GM23338 (cell line): ENCODE measurements around the gene THRA. TPM values are rescaled to one million over a fixed set of nuclear protein-coding genes. Genes with fewer than 3 reads are reported as not detected.

Experiments used
- ATAC-seq: fragments of 200-7000 bp; cut with Tn5 transposase; 3 replicates; pipeline ENCODE4 v1.9.1; 2020
- DNase-seq: peaks from one replicate; pipeline ENCODE4 v3.0.0-alpha.2; 2015; ENCODE audit warnings: low spot score
- H2AFZ ChIP-seq: fragments of 200-600 bp; sonication (generic); 2 replicates; pipeline ENCODE4 v1.8.0; 2016; ENCODE audit warnings: antibody characterized with exemption, mild to moderate bottlenecking, moderate library complexity
- H3F3A ChIP-seq: fragments of 200-600 bp; sonication (generic); replicated peaks from 2 replicates; pipeline ENCODE4 v1.8.0; 2017; ENCODE audit warnings: antibody characterized with exemption, mixed run types, low read depth
- H3K27ac ChIP-seq: fragments of 200-600 bp; sonication (generic); 2 replicates; pipeline ENCODE4 v1.6.1; 2016; ENCODE audit warnings: low read depth
- H3K27me3 ChIP-seq: fragments of 200-600 bp; sonication (generic); 2 replicates; pipeline ENCODE4 v1.8.0; 2016; ENCODE audit warnings: mild to moderate bottlenecking, mixed run types, moderate library complexity; ENCODE audit not compliant: insufficient read depth
- H3K36me3 ChIP-seq: fragments of 200-600 bp; sonication (generic); 2 replicates; pipeline ENCODE4 v1.8.0; 2016; ENCODE audit warnings: mild to moderate bottlenecking; ENCODE audit not compliant: insufficient read depth
- H3K4me1 ChIP-seq: fragments of 200-600 bp; sonication (generic); 2 replicates; pipeline ENCODE4 v1.8.0; 2016; ENCODE audit warnings: mild to moderate bottlenecking, moderate library complexity; ENCODE audit not compliant: insufficient read depth
- H3K4me2 ChIP-seq: fragments of 200-600 bp; sonication (generic); 2 replicates; pipeline ENCODE4 v1.7.1; 2017; ENCODE audit warnings: mixed run types
- H3K4me3 ChIP-seq: fragments of 200-600 bp; sonication (generic); 2 replicates; pipeline ENCODE4 v1.6.1; 2016; ENCODE audit warnings: mixed run types
- H3K79me2 ChIP-seq: fragments of 200-600 bp; sonication (generic); replicated peaks from 2 replicates; pipeline ENCODE4 v1.8.0; 2017; ENCODE audit warnings: mild to moderate bottlenecking; ENCODE audit not compliant: insufficient read depth
- H3K9me2 ChIP-seq: fragments of 200-600 bp; sonication (generic); 2 replicates; pipeline ENCODE4 v1.8.0; 2017; ENCODE audit not compliant: insufficient read depth
- H4K20me1 ChIP-seq: fragments of 200-600 bp; sonication (generic); replicated peaks from 2 replicates; pipeline ENCODE4 v1.8.0; 2017; ENCODE audit warnings: mild to moderate bottlenecking; ENCODE audit not compliant: insufficient read depth
- H3K27ac Mint-ChIP-seq: 2 replicates; pipeline ENCODE4 v1.8.0; 2020; ENCODE audit warnings: inconsistent platforms, mild to moderate bottlenecking, moderate library complexity, mixed read lengths
- H3K27me3 Mint-ChIP-seq: 3 replicates; pipeline ENCODE4 v1.8.0; 2022; ENCODE audit warnings: low read depth, mild to moderate bottlenecking, moderate library complexity, mixed read lengths, inconsistent platforms; ENCODE audit not compliant: insufficient read depth, poor library complexity
- H3K36me3 Mint-ChIP-seq: 3 replicates; pipeline ENCODE4 v1.8.0; 2021; ENCODE audit warnings: low read depth, mild to moderate bottlenecking, inconsistent platforms, moderate library complexity, mixed read lengths
- H3K4me1 Mint-ChIP-seq: 3 replicates; pipeline ENCODE4 v1.8.0; 2020; ENCODE audit warnings: mild to moderate bottlenecking, inconsistent platforms, mixed read lengths
- H3K4me3 Mint-ChIP-seq: 3 replicates; pipeline ENCODE4 v1.8.0; 2021; ENCODE audit warnings: moderate library complexity, mild to moderate bottlenecking, inconsistent platforms, mixed read lengths
- H3K9me3 Mint-ChIP-seq: 3 replicates; pipeline ENCODE4 v1.8.0; 2020; ENCODE audit warnings: moderate library complexity, mild to moderate bottlenecking, inconsistent platforms, mixed read lengths
- CREB1 ChIP-seq: fragments of 250-450 bp; sonication (Bioruptor Pico); IDR thresholded peaks from 2 replicates; pipeline ENCODE4 v1.5.0; 2020; ENCODE audit warnings: low read depth, mild to moderate bottlenecking, moderate library complexity
- CTCF ChIP-seq, 2 experiments: fragments of 200-600 bp in 1 of 2; sonication (generic) in 1 of 2; conservative IDR thresholded peaks; 2 replicates each; pipeline versions ENCODE4 v1.5.1 to v1.6.1; 2016 to 2017; ENCODE audit warnings: antibody characterized with exemption in 2 of 2, low read depth in 2 of 2, mild to moderate bottlenecking in 2 of 2, moderate library complexity in 1 of 2
- EZH2phosphoT487 ChIP-seq: fragments of 200-600 bp; sonication (generic); IDR thresholded peaks from one replicate; pipeline ENCODE4 v1.8.1; 2018; ENCODE audit warnings: antibody characterized with exemption; ENCODE audit not compliant: unreplicated experiment
- POLR2AphosphoS5 ChIP-seq: IDR thresholded peaks from 2 replicates; pipeline ENCODE4 v1.6.1; 2016; ENCODE audit warnings: antibody characterized with exemption, low read depth
- ZNF114 ChIP-seq: fragments of 250-450 bp; sonication (Bioruptor Pico); IDR thresholded peaks from 2 replicates; pipeline ENCODE4 v1.5.0; 2020; ENCODE audit warnings: mild to moderate bottlenecking, moderate library complexity
- ZNF331 ChIP-seq: fragments of 250-450 bp; sonication (Bioruptor Pico); IDR thresholded peaks from 2 replicates; pipeline ENCODE4 v1.5.0; 2020; ENCODE audit warnings: low read depth, mild to moderate bottlenecking, moderate library complexity
- polyA plus RNA-seq: library from polyadenylated mRNA; unstranded; fragments of >200 nt; fragmentation: Nextera tagmentation; extraction: Ambion mirVana; gene quantifications from 2 replicates; pipeline ENCODE4 v1.2.1, GENCODE V29; 2016
- total RNA-seq: library from RNA; depleted of rRNA; stranded (reverse); fragments of >200 nt; shearing (Covaris generic); gene quantifications from 2 replicates; pipeline ENCODE4 v1.2.3, GENCODE V29; 2014
- TF ChIP-seq, protein P1 (sequence below): fragments of 250-450 bp; sonication (Bioruptor Pico); IDR thresholded peaks from 2 replicates; pipeline ENCODE4 v1.5.0; 2020; ENCODE audit warnings: mild to moderate bottlenecking, moderate library complexity

The THRA gene
- total and polyA plus RNA-seq, 2 experiments from 2014 or later, result 3.4 to 10.5 TPM

DNA sequence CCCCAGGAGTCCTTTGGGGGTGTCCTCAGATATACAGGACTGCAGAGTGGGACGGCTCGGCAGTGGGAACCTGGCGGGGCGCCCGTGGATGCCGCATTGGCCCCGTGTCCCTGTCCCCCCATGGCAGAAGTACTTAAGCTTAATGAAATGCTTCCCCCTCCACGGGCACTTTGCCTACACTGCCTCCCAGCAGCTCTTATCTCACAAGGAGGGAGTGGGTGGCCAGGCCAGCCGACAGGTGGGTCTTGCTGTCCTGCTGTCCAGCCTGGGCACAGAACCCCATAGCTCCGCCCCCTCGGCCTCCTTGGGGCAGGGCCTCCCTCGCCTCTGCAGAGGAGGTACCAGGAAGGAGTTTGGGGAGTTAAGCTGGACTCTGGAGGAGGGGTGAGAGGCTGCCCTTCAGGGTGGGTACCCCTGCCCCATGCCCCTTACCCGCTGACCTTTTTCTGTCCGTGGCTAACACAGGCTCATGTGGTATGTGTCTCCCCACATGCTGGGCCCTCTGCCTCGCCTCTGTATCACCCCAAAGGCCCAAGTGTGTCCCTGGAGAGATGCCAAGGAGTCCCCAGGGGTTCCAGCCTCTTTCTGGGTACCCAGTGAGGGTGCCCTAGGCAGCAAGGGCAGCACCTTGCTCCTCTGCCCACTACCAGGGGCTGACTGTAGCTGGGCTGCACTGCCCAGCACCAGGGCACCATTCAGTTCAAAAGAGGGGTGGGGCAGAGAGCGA lies 8.7 kb downstream of the THRA start:
- ATAC-seq (no peak; the same call in 2 of the 3 replicates), DNase-seq (peak; percentile 51)
- TF ChIP-seq ZNF114 (CRISPR knock-in tag) (no peak), CTCF (conservative IDR thresholded peaks at IDR 0.05; ENCODE audit: low read depth in 2 of 2) (no peak), CREB1 (CRISPR knock-in tag) (no peak), EZH2phosphoT487 (no peak), POLR2AphosphoS5 (no peak), ZNF331 (CRISPR knock-in tag) (no peak)
- TF ChIP-seq, protein P1, sequence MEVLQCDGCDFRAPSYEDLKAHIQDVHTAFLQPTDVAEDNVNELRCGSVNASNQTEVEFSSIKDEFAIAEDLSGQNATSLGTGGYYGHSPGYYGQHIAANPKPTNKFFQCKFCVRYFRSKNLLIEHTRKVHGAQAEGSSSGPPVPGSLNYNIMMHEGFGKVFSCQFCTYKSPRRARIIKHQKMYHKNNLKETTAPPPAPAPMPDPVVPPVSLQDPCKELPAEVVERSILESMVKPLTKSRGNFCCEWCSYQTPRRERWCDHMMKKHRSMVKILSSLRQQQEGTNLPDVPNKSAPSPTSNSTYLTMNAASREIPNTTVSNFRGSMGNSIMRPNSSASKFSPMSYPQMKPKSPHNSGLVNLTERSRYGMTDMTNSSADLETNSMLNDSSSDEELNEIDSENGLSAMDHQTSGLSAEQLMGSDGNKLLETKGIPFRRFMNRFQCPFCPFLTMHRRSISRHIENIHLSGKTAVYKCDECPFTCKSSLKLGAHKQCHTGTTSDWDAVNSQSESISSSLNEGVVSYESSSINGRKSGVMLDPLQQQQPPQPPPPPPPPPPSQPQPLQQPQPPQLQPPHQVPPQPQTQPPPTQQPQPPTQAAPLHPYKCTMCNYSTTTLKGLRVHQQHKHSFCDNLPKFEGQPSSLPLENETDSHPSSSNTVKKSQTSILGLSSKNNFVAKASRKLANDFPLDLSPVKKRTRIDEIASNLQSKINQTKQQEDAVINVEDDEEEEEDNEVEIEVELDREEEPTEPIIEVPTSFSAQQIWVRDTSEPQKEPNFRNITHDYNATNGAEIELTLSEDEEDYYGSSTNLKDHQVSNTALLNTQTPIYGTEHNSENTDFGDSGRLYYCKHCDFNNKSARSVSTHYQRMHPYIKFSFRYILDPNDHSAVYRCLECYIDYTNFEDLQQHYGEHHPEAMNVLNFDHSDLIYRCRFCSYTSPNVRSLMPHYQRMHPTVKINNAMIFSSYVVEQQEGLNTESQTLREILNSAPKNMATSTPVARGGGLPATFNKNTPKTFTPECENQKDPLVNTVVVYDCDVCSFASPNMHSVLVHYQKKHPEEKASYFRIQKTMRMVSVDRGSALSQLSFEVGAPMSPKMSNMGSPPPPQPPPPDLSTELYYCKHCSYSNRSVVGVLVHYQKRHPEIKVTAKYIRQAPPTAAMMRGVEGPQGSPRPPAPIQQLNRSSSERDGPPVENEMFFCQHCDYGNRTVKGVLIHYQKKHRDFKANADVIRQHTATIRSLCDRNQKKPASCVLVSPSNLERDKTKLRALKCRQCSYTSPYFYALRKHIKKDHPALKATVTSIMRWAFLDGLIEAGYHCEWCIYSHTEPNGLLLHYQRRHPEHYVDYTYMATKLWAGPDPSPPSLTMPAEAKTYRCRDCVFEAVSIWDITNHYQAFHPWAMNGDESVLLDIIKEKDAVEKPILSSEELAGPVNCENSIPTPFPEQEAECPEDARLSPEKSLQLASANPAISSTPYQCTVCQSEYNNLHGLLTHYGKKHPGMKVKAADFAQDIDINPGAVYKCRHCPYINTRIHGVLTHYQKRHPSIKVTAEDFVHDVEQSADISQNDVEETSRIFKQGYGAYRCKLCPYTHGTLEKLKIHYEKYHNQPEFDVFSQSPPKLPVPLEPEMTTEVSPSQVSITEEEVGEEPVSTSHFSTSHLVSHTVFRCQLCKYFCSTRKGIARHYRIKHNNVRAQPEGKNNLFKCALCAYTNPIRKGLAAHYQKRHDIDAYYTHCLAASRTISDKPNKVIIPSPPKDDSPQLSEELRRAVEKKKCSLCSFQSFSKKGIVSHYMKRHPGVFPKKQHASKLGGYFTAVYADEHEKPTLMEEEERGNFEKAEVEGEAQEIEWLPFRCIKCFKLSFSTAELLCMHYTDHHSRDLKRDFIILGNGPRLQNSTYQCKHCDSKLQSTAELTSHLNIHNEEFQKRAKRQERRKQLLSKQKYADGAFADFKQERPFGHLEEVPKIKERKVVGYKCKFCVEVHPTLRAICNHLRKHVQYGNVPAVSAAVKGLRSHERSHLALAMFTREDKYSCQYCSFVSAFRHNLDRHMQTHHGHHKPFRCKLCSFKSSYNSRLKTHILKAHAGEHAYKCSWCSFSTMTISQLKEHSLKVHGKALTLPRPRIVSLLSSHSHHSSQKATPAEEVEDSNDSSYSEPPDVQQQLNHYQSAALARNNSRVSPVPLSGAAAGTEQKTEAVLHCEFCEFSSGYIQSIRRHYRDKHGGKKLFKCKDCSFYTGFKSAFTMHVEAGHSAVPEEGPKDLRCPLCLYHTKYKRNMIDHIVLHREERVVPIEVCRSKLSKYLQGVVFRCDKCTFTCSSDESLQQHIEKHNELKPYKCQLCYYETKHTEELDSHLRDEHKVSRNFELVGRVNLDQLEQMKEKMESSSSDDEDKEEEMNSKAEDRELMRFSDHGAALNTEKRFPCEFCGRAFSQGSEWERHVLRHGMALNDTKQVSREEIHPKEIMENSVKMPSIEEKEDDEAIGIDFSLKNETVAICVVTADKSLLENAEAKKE, result no peak
- Mint-ChIP-seq H3K4me1 (peaks cover 82% of the 10 kb centered on the region), H3K36me3 (no peaks in the 10 kb centered on the region), H3K9me3 (no peaks in the 10 kb centered on the region), H3K4me3 (no peak overlapping the region), H3K27ac (no peak overlapping the region; the same call in 1 of the 2 replicates), H3K27me3 (peaks cover 28% of the 10 kb centered on the region)
- Histone ChIP-seq H3K4me1 (peaks cover 64% of the 10 kb centered on the region), H3F3A (0 out of 2 replicates have a peak, but pooled peaks cover 16% of the 10 kb centered on the region), H3K36me3 (no peaks in the 10 kb centered on the region), H3K79me2 (peaks cover 7% of the 10 kb centered on the region; the same call in 1 of the 2 replicates), H2AFZ (no peak overlapping the region), H3K27ac (no peak overlapping the region), H3K9me2 (no peaks in the 10 kb centered on the region), H3K27me3 (no peaks in the 10 kb centered on the region), H4K20me1 (no peaks in the 10 kb centered on the region), H3K4me2 (peak overlapping the region; percentile 82), H3K4me3 (0 out of 2 replicates have a peak overlapping the region, but pooled peaks have one; percentile 39)
